ENCODE data around the gene STRBP.
"Not testable (repeated sequence)": the region's sequence is repeated elsewhere in the genome, so short reads cannot be mapped to it uniquely, and the experiment has no call there.

The STRBP gene

DNA sequence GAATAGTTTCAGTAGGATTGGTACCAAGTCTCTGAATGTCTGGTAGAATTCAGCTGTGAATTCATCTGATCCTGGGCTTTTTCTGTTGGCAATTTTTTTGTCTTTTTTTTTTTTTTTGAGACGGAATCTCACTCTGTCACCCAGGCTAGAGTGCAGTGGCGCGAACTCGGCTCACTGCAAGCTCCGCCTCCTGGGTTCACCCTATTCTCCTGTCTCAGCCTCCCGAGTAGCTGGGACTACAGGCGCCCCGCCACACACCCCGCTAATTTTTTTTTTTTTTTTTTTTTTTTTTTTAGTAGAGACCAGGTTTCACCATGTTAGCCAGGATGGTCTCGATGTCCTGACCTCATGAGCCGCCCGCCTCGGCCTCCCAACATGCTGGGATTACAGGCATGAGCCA, 67.9 kb downstream of the STRBP start:
- in situ Hi-C loops (cut with MboI; ENCODE audit: low sequenced_read_pairs) = not testable (repeated sequence)

DNA sequence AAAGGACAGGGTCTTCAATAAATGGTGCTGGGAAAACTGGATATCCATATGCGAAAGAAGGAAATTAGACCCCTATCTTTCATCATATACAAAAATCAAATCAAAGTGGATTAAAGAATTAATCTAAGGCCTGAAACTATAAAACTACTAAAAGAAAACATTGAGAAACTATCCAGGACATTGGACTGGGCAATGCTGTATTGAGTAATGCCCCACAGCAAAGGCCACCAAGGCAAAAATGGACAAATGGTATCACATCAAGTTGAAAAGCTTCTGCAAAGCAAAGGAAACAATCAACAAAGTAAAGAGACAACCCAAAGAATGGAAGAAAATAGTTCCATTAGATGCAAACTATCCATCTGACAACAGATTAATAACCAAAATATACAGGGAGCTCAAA, 72.3 kb downstream of the STRBP start:
- in situ Hi-C loops (cut with MboI; ENCODE audit: low sequenced_read_pairs) = no loop called here

- in situ Hi-C loops (cut with MboI; ENCODE audit: low sequenced_read_pairs) = no loop called here
These were observed 74.4 kb downstream of the STRBP start for GRCh38 chr9:123194023-123194422.

DNA sequence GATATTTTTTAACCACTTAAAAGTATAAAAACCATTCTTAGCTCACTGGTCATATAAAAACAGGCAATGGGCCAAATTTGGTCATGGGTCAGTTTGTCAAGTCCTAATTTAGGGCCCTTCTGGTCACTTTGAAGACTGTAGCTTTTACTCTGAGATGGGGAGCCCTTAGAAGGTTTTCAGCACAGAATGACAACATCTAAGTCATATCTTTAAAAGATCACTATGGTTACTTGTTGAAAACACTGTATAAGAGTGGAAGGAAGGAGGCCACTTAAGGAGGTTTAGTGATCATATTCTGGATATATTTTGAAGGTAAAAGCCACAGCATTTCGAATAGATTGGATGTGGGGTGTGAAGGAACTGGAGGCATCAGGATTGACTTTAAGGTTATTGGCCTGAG, 76.7 kb downstream of the STRBP start:
- in situ Hi-C loops (cut with MboI; ENCODE audit: low sequenced_read_pairs) = no loop called here

DNA sequence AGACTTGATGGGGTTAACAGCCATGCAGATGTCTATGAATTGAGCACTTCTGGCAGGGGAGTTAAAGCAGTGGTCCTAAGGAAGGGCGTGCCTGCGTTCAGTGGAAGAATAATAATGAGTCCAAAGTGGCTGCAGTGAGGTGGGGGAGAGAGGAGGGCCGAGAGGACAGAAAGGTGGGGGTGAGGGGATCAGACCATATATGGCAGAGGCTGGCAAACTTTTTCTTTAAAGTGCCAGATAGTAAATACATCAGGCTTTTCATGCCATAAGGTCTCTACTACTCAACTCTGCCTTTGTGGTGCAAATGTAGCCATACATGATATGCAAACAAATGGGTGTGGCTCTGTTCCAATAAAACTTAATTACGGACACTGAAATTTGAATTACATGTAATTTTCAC, 77.1 kb downstream of the STRBP start:
- in situ Hi-C loops (cut with MboI; ENCODE audit: low sequenced_read_pairs) = no loop called here

DNA sequence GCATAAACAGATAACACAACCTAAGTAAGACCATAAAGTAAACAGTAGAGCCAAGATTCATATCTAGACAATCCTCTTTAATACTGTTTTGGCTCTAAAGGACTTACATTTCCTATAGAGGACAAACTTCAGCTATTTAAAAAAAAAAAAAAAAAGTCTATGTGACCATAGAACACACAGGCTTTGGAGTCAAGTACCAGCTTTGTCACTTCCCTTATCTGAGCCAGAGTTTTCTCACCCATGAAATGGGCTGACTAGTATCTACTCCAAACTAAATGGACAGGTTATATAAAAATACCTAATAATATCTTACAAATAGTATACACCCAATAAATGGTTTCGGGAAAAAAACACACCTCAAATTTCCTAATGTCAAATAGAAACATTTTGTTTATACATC, 81.3 kb downstream of the STRBP start:
- in situ Hi-C loops (cut with MboI; ENCODE audit: low sequenced_read_pairs) = no loop called here

DNA sequence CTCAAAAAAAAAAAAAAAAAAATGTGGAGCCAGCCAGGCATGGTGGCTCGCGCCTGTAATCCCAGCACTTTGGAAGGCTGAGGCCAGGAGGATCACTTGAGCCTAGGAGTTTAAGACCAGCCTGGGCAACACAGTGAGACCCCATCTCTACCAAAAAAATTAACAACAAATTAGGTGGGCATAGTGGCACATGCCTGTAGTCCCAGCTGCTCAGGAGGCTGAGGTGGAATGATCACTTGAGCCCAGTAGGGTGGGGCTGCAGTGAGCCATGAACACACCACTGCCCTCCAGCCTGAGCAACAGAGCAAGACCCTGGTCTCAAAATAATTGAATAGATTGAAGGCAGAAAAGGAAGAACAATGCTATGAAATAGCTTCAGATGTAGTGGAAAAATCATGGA, 82.4 kb downstream of the STRBP start:
- in situ Hi-C loops (cut with MboI; ENCODE audit: low sequenced_read_pairs) = not testable (repeated sequence)

- in situ Hi-C loops (cut with MboI; ENCODE audit: low sequenced_read_pairs) = no loop called here
These were observed 91.4 kb downstream of the STRBP start for GRCh38 chr9:123176949-123177348.

GRCh38 chr9:123175854-123176629, 92.3 kb downstream of the STRBP start:
- in situ Hi-C loops (cut with MboI; ENCODE audit: low sequenced_read_pairs) = no loop called here

DNA sequence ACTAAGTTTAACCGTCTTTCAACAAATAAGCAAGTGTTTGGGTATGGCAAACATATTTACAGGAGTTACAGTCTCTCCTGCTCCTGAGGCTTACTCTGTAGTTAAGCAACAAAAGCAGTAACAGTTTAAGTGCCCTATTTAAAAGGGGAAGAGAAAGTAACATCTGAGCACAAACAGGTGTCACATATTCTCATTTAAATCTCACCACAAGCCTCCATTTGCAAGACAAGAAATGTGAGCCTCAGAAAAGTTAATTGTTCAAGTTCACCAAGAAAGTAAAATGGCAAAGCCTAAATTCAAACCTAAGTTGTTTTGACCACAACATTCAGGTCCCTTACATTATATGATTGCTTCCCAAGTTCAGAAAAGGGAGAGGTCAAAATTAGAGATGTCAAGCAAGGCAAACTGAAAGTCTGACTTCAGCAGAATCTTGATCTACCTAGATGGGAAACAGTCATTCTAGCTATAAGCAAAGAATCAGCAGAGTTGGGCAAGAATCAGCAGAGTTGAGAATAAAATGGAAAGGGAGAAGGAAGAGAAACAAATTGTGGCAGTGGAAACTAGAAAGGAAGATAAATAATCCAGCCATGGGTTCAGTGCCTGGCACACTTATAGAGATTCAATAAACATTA, 93.4 kb downstream of the STRBP start:
- in situ Hi-C loops (cut with MboI; ENCODE audit: low sequenced_read_pairs) = no loop called here

DNA sequence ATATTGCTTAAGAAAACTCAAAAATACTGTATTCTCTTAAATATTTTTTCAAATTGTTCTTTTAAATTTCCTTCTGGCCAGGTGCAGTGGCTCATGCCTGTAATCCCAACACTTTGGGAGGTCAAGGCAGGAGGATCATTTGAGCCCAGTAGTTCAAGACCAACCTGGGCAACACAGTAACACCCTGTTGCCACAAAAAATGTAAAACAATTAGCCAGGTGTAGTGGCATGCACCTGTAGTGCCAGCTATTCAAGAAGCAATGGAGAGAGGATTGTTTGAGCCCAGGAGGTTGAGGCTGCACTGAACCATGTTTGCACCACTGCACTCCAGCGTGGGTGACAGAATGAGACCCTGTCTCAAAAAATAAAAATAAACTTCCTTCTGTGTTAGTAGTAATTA, 94.3 kb downstream of the STRBP start:
- in situ Hi-C loops (cut with MboI; ENCODE audit: low sequenced_read_pairs) = no loop called here

DNA sequence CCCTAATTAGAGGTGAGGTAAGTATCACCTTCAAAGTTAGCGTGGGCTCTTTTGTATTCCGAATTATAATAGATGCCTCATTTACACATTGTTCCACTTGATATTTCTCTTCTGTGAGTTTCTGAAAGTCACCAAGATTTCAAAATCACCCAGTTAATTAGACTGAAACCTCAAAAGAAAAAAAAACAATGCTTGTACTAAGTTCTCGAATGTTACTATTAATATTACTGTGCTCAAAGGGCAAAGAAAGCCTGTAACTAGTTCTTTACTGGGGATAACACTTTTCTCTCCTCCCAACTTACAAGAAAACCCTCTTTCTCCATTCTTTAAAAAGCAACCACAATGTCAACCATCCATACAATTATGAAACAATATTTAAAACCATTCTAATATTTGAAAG, 98.5 kb downstream of the STRBP start:
- in situ Hi-C loops (cut with MboI; ENCODE audit: low sequenced_read_pairs) = no loop called here

DNA sequence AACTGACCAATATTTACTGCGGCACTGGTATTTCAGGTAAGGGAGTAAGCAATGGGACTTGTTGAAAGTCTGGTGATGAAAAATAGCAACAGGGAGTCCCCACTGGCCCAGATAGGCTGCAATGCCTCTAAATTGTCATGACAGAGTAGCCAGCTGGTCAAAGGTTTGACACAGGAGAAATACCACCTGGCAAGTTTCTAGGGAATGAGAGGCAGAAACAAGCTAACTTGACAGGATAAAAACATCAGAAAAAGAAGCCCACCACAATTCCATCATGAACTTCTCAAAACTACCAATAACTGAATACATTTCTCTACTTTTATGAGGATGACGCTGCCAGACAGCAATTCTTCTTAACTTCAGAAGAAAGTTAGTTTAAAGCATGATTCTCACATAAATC, 99.8 kb downstream of the STRBP start:
- in situ Hi-C loops (cut with MboI; ENCODE audit: low sequenced_read_pairs) = no loop called here

DNA sequence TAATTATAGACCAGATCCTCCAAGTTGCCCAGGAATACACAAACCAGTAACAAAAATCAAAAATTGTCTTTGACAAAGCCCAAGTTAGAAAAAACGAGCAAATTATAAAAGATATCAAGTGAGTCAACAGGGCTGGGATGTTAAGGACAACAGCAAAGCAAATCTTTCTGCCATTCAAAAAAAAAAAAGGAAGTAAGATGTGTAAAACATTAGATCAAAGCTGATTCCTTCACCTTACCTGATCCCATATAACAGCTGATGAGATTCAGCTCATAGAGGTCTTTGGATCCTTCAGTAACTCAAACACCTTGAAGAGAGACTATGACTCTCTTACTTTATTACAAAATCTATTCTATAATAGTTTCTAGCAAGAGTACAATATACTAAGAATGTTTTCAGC, 100.9 kb downstream of the STRBP start:
- in situ Hi-C loops (cut with MboI; ENCODE audit: low sequenced_read_pairs) = no loop called here

GRCh38 chr9:123165813-123166212, 102.6 kb downstream of the STRBP start:
- in situ Hi-C loops (cut with MboI; ENCODE audit: low sequenced_read_pairs) = no loop called here

- in situ Hi-C loops (cut with MboI; ENCODE audit: low sequenced_read_pairs) = no loop called here
These were observed 104.1 kb downstream of the STRBP start for GRCh38 chr9:123164285-123164684.

DNA sequence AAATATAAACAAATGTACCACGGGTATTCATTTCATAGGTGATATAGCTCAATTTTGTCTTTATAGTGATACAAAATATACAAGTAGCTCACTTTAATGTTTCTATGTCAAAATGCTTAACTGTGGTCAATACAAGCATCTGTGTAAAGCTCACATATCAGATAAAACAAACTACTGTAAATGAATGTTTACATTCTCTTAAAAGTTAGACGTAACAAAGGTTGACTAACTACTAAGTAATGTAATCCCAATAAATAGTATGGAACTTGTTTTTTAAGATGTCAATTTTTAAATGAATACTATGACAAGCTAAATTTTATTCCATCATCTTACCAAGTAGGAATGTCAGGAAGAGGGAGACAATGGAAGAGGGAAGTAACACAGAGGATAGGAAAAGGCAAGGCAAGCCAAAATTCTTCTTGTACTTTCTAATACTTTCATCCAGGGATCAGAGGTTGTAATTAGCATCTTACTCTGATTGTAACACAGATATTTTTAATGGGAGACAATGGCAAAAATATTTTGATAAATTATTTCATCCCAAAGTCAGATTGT, 105.5 kb downstream of the STRBP start:
- in situ Hi-C loops (cut with MboI; ENCODE audit: low sequenced_read_pairs) = no loop called here

DNA sequence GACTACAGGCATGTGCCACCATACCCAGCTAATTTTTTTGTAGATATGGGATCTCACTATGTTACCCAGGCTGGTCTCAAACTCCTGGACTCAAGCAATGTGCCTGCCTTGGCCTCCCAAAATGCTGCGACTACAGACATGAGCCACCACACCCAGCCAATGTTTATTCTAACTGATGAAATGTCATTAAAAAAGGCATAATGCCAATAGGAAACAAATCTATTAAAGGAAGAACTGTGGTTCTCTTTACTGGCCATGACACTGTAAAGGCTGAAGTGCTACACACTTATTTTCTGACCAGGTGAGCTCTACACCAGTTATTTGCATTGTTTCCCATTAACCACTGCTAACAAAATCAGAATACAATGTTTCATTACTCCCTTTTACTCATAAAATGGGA, 106.0 kb downstream of the STRBP start:
- in situ Hi-C loops (cut with MboI; ENCODE audit: low sequenced_read_pairs) = no loop called here

GRCh38 chr9:123157221-123157620, 111.2 kb downstream of the STRBP start:
- in situ Hi-C loops (cut with MboI; ENCODE audit: low sequenced_read_pairs) = no loop called here

DNA sequence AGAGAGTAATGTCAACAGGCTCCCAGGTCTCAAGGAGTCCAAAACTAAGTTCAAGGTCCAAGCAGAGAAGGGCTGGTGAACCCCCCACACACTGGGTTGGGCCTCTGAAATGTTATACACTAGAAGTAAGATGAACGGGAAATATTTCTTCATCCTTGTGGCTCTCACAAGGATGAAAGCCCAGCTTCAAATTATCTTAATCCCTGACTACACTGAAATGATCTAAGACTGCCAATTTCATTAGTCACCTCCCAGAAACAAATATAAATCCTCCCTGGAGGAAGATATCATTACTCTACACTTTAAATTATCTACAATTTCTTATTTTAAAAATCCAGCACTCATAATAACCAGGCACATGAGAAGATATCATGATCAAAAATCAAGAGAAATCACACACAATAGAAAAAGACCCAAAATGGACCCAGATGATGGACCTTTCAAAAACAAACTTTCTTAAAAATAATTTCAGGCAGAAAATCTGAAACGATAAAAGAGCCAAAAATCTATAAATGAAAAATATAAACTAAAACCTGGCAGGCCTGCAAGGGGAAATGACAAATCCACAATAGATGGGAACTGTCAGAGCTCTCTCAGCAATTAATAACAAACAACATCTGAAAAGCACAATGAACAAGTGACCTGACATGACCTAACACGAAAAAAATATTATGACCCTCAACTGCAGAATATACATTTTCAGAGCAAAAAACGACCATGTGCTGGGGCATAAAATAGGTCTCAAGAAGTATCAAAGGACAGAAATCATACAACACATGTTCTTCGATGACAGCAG, 117.5 kb downstream of the STRBP start:
- in situ Hi-C loops (cut with MboI; ENCODE audit: low sequenced_read_pairs) = no loop called here

GRCh38 chr9:123149067-123149466, 119.3 kb downstream of the STRBP start:
- in situ Hi-C loops (cut with MboI; ENCODE audit: low sequenced_read_pairs) = no loop called here

DNA sequence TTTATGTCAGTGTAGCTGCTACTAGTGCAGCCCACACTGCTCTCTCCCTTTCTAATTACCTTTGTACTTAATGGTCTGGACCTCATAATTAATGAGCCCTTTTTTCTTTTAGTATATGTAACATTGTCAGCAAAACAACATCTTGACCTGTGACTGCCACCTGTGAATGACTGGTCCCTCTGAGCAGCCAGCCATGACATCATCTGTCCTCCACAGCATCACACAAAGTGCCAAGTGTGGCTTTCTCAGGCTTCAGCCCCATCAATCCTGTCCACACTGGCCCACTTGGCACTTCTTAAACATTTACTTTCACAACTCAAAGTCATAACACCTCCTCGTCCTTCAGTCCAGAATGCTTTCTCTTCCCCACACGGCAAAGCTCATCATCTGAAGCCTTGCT, 130.2 kb downstream of the STRBP start:
- in situ Hi-C loops (cut with MboI; ENCODE audit: low sequenced_read_pairs) = no loop called here

Data from HL-60/S4 (cell line).